B cell (primary cell): ENCODE measurements around the gene FERD3L. TPM values are rescaled to one million over a fixed set of nuclear protein-coding genes. Genes with fewer than 3 reads are reported as not detected.

Experiments
- ATAC-seq: fragments of 200-7000 bp; cut with Tn5 transposase; one replicate; pipeline ENCODE4 v1.10.0; 2021; ENCODE audit warnings: low read depth, mild to moderate bottlenecking, moderate number of reproducible peaks, moderate library complexity
- CTCF ChIA-PET: fragments of 350-600 bp; sonication (Branson Sonifier 250); formaldehyde crosslinking; loops from one replicate; lab custom pipeline; 2021; ENCODE audit warnings: antibody characterized with exemption, inconsistent platforms; lab: Charles Lee
- POLR2A ChIA-PET: fragments of 350-600 bp; sonication (Branson Sonifier 250); formaldehyde crosslinking; loops from one replicate; lab custom pipeline; 2021; ENCODE audit warnings: antibody characterized with exemption; lab: Charles Lee
- DNase-seq: peaks from one replicate; pipeline ENCODE4 v3.0.0; 2013
- H2AFZ ChIP-seq: 2 replicates; pipeline ENCODE4 v1.6.1; 2012; ENCODE audit warnings: mild to moderate bottlenecking, low read depth, low read length; ENCODE audit not compliant: insufficient read depth, poor library complexity, severe bottlenecking
- H3K27ac ChIP-seq, 2 donors: 1 replicate in 1 of 2; 2 replicates in 1 of 2; pipeline ENCODE4 v1.5.1; 2012 to 2013; ENCODE audit warnings: low read length in 2 of 2, mild to moderate bottlenecking in 2 of 2, moderate library complexity in 1 of 2
- H3K27me3 ChIP-seq, 4 experiments: fragments of 200-600 bp in 1 of 4; sonication (generic) in 1 of 4; replicated peaks in 1 of 4; 1 replicate in 2 of 4; 2 replicates in 2 of 4; pipeline versions ENCODE4 v1.6.1 to v1.7.0; 2013 to 2016; ENCODE audit warnings: low read length in 3 of 4, mild to moderate bottlenecking in 2 of 4, mixed read lengths in 1 of 4, moderate library complexity in 1 of 4; ENCODE audit not compliant: insufficient read depth in 4 of 4, control insufficient read depth in 3 of 4; ENCODE audit errors: control extremely low read depth in 1 of 4
- H3K36me3 ChIP-seq, 2 experiments: replicated peaks in 1 of 2; 1 replicate in 1 of 2; 2 replicates in 1 of 2; pipeline versions ENCODE4 v1.6.1 to v1.7.1; 2013; ENCODE audit warnings: low read length in 1 of 2; ENCODE audit not compliant: insufficient read depth in 2 of 2, control insufficient read depth in 1 of 2; ENCODE audit errors: control extremely low read depth in 1 of 2, extremely low read depth in 1 of 2
- H3K4me1 ChIP-seq, 2 donors: fragments of 200-600 bp in 1 of 2; sonication (generic) in 1 of 2; 1 replicate in 1 of 2; 2 replicates in 1 of 2; pipeline versions ENCODE4 v1.5.1 to v1.6.1; 2013 to 2017; ENCODE audit warnings: low read length in 2 of 2; ENCODE audit not compliant: control insufficient read depth in 2 of 2, insufficient read depth in 2 of 2
- H3K4me2 ChIP-seq: replicated peaks from 2 replicates; pipeline ENCODE3; 2012; ENCODE audit warnings: mild to moderate bottlenecking, low read depth, low read length; ENCODE audit not compliant: poor library complexity, severe bottlenecking
- H3K4me3 ChIP-seq, 5 experiments: fragments of 200-600 bp in 1 of 5; sonication (generic) in 1 of 5; 1 replicate in 3 of 5; 2 replicates in 2 of 5; pipeline versions ENCODE4 v1.5.1 to v1.7.0; 2011 to 2016; ENCODE audit warnings: low read length in 4 of 5, mild to moderate bottlenecking in 4 of 5, low read depth in 2 of 5, control low read depth in 1 of 5, moderate library complexity in 1 of 5; ENCODE audit not compliant: insufficient read depth in 1 of 5; ENCODE audit errors: control extremely low read depth in 1 of 5, extremely low read depth in 1 of 5
- H3K79me2 ChIP-seq: fragments of 200-600 bp; sonication (generic); one replicate; pipeline ENCODE4 v1.6.0; 2016; ENCODE audit warnings: low read length; ENCODE audit not compliant: control insufficient read depth, insufficient read depth
- H3K9ac ChIP-seq: fragments of 200-600 bp; sonication (generic); 2 replicates; pipeline ENCODE4 v1.6.1; 2017; ENCODE audit warnings: mild to moderate bottlenecking, low read length, moderate library complexity
- H3K9me3 ChIP-seq, 3 donors: one replicate each; pipeline versions ENCODE4 v1.6.1 to v1.7.1; 2013; ENCODE audit warnings: low read length in 2 of 3; ENCODE audit not compliant: control insufficient read depth in 2 of 3, insufficient read depth in 1 of 3; ENCODE audit errors: control extremely low read depth in 1 of 3
- H4K20me1 ChIP-seq: 2 replicates; pipeline ENCODE4 v1.6.0; 2012; ENCODE audit warnings: mild to moderate bottlenecking, low read length; ENCODE audit not compliant: insufficient read depth, control insufficient read depth, poor library complexity, severe bottlenecking
- H3K27ac Mint-ChIP-seq: one replicate; pipeline ENCODE4 v1.8.0; 2021; ENCODE audit warnings: mixed read lengths
- H3K27me3 Mint-ChIP-seq: one replicate; pipeline ENCODE4 v1.8.0; 2021; ENCODE audit warnings: mixed read lengths
- H3K4me1 Mint-ChIP-seq: one replicate; pipeline ENCODE4 v1.8.0; 2021; ENCODE audit warnings: mixed read lengths
- H3K4me3 Mint-ChIP-seq: one replicate; pipeline ENCODE4 v1.8.0; 2021; ENCODE audit warnings: mixed read lengths
- H3K9me3 Mint-ChIP-seq: one replicate; pipeline ENCODE4 v1.8.0; 2022; ENCODE audit warnings: mixed read lengths; ENCODE audit not compliant: insufficient read depth
- CTCF ChIP-seq: fragments of 200-600 bp; IDR thresholded peaks from one replicate; pipeline ENCODE4 v1.8.0; 2022; ENCODE audit warnings: antibody characterized with exemption, mild to moderate bottlenecking
- EZH2 ChIP-seq: IDR thresholded peaks from 2 replicates; pipeline ENCODE4 v1.6.1; 2012; ENCODE audit warnings: borderline replicate concordance, low read depth, mild to moderate bottlenecking, moderate library complexity, low read length; ENCODE audit not compliant: insufficient read depth, poor library complexity, severe bottlenecking
- WGBS: methylation state at CpG from one replicate; pipeline ENCODE4 v1.1.5; 2013; ENCODE audit warnings: missing lambda C conversion rate; ENCODE audit not compliant: insufficient coverage; 5-methylcytosine and 5-hydroxymethylcytosine counted together
- intact Hi-C: fragments of 100-400 bp; cut with micrococcal nuclease; formaldehyde crosslinking; loops from one replicate; pipeline ENCODE4 v1.10.0; 2022
- polyA plus RNA-seq: library from polyadenylated mRNA; depleted of rRNA; stranded (reverse); fragments of >200 nt; gene quantifications from 2 replicates; pipeline ENCODE4 v1.2.3, GENCODE V29; 2012
- total RNA-seq, 2 donors: library from RNA; stranded (reverse); fragments of 120-200 nt in 1 of 2; gene quantifications; 1 replicate in 1 of 2; 2 replicates in 1 of 2; pipeline versions ENCODE4 v1.2.3 to v1.2.4, GENCODE V29; 2013 to 2022

Gene FERD3L
- total and polyA plus RNA-seq, 2 donors (not counting 1 experiment from before 2014, with no cell fraction given): not detected

GRCh38 chr7:19110026-19110730 is 35.0 kb downstream of the FERD3L start:
- ATAC-seq (no peak), DNase-seq (no peak)
- intact Hi-C loops: no loop called here
- Histone ChIP-seq H3K36me3 (no peaks in the 10 kb centered on the region), H3K9me3 (peaks cover 0 to 30% (median 0%) of the 10 kb centered on the region in 3 donors), H3K4me2 (no peak overlapping the region), H3K4me1 (peaks cover 29 to 49% of the 10 kb centered on the region in 2 donors), H2AFZ (no peak overlapping the region), H3K27me3 (peaks cover 0 to 87% (median 74%) of the 10 kb centered on the region in 4 experiments), H3K4me3 (no peak overlapping the region), H3K27ac (no peak overlapping the region), H4K20me1 (no peaks in the 10 kb centered on the region), H3K79me2 (no peaks in the 10 kb centered on the region), H3K9ac (no peak overlapping the region)
- H3K4me1 Mint-ChIP-seq: peaks cover 34% of the 10 kb centered on the region
- ChIA-PET CTCF (no interaction called here), POLR2A (no interaction called here)
- H3K27me3 Mint-ChIP-seq: peaks cover 88% of the 10 kb centered on the region
- no peak overlapping the region for H3K27ac Mint-ChIP-seq
- H3K9me3 Mint-ChIP-seq: no peaks in the 10 kb centered on the region
- 6% methylated on average over 4 of the region's 11 CpGs for WGBS
- TF ChIP-seq CTCF (no peak), EZH2 (no peak)
- H3K4me3 Mint-ChIP-seq: no peak overlapping the region
